GM12892 (cell line): Measurements from ENCODE around the gene C1orf105. TPM values are rescaled to one million over a fixed set of nuclear protein-coding genes. Genes with fewer than 3 reads are reported as not detected.
"Not testable (repeated sequence)": the region's sequence is repeated elsewhere in the genome, so short reads cannot be mapped to it uniquely, and the experiment has no call there.

Experiments
- DNase-seq: peaks from one replicate; pipeline ENCODE4 v3.0.0; 2011; ENCODE audit not compliant: insufficient read length
- FAIRE-seq: peaks from 2 replicates; lab custom pipeline; 2011; peaks lifted over from hg19 to GRCh38; lab: Jason Lieb, UNC
- POLR2A ChIP-seq: IDR thresholded peaks from 2 replicates; pipeline ENCODE4 v1.6.1; 2011; ENCODE audit warnings: low read depth, low read length, control low read depth
- POLR2AphosphoS5 ChIP-seq: IDR thresholded peaks from 2 replicates; pipeline ENCODE4 v1.6.1; 2011; ENCODE audit warnings: low read depth, low read length, control low read depth
- TAF1 ChIP-seq: IDR thresholded peaks from 2 replicates; pipeline ENCODE4 v1.6.1; 2011; ENCODE audit warnings: low read depth, mild to moderate bottlenecking, control low read depth, low read length, borderline replicate concordance
- polyA plus RNA-seq: library from polyadenylated mRNA; unstranded; fragments of >200 nt; gene quantifications from one replicate; pipeline ENCODE4 v1.2.1, GENCODE V29; 2012; ENCODE audit warnings: missing spikeins, inconsistent platforms; ENCODE audit not compliant: missing spikeins

Gene C1orf105
- polyA plus RNA-seq, result not detected

DNA sequence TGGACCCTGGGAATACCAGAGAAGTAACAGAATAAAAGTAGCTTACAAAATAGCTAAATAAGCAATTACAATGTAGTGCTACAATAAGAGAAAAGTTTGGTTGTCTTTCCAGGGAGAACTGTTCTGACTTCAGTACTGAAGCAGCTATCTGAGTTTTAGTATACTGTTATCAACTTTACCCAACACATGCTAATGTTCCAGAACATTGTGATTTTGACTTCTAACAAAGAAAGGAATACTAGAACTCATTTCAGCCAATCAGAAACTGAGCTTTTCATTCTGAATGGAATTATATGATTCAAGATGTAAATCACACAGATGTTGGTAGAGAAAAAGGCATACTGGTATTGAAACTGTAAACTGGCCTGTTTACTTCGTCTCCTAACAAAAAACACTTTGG is at the start of gene C1orf105:
TSS of gene C1orf105 (plus strand) at position 301 of the 400 bp plus-strand sequence. CDS start 201 bp downstream, outside the sequence.
- TF ChIP-seq POLR2A (no peak), POLR2AphosphoS5 (no peak), TAF1 (no peak)
- FAIRE-seq (no peak), DNase-seq (no peak)

GRCh38 chr1:172371646-172372045 is 48.8 kb upstream of the C1orf105 start:
- not testable (repeated sequence) for DNase-seq, FAIRE-seq

DNA sequence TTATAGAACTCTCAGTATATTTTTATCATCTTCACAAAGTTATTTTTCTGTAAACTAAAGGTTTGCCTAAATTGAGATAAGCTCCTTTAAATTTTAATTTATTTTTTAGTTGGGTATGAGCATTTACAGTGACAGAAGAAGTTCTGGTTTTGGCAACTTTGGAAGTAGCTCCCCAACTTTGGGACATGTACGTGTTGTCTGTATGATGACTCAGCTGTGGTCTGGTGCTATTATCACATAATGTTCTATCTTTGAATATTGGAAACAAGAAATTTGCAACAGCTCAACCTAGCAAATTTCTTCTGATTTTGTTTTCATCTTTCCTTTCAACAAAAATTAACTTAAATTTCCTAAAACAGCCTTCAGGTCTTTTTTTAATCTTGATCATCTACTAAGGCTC is 46.6 kb upstream of the C1orf105 start:
- no peak for TF ChIP-seq TAF1
- no peak for TF ChIP-seq POLR2AphosphoS5
- TF ChIP-seq POLR2A, result no peak
- DNase-seq, result no peak
- no peak for FAIRE-seq

DNA sequence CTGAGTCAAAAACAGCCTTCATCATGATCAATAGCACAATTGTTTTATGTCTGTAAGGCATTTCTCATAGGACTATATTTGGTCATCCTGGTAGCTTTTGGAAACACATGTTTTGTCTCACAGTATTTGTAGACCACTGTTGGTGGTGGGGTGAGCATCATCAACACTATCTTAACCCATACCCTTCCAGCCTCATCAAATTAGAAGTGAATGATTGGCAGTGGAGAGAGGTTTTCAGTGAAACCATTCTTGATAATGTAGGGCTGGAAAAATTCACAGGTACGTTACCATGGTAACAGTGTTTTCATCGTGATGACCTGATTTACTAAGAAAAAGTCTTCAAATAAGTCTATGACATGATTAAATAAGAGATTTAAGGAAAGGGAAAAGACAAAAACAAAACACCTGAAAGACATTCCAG is 45.3 kb upstream of the C1orf105 start:
- no peak for TF ChIP-seq POLR2AphosphoS5
- TF ChIP-seq TAF1, result no peak
- no peak for TF ChIP-seq POLR2A
- FAIRE-seq (no peak), DNase-seq (no peak)

DNA sequence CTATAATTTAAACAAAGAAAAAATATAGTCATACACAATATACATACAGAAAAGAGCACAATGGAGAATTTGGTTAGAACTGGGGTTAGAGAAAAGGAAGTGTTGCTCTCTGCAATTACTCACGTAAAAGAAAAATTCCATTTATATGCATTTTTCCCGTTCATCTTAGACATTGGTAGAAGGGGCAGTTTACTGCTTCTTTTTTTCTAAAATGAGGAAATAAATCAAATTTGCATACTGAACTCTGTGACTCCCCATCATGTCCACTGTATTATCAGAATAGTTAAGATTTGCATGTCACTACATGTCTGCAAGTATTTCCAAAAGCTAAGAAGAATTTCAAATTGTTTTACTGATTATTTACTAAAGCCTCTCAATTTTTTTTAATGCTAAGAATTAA is 44.1 kb upstream of the C1orf105 start:
- FAIRE-seq (no peak), DNase-seq (no peak)
- TF ChIP-seq POLR2A (no peak), TAF1 (no peak), POLR2AphosphoS5 (no peak)

DNA sequence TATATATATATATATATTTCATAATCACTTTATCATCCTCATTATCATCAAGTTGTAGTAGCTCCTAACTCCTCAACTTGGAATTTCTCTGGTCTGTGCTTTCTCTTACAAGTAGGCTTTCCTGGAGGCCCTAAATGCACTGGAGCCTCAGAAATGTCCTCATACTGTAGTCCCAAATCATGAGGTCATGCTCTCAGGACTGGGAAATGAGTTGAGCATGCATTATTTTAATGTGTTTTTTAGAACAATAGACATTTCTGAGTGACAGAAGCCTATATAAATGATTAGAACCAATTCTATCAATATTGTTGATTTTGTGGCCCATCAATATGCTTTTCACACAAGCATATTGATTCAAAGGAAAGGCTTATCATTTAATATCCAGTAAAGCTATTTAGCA is 42.9 kb upstream of the C1orf105 start:
- DNase-seq (no peak), FAIRE-seq (no peak)
- TF ChIP-seq TAF1 (no peak), POLR2A (no peak), POLR2AphosphoS5 (no peak)

DNA sequence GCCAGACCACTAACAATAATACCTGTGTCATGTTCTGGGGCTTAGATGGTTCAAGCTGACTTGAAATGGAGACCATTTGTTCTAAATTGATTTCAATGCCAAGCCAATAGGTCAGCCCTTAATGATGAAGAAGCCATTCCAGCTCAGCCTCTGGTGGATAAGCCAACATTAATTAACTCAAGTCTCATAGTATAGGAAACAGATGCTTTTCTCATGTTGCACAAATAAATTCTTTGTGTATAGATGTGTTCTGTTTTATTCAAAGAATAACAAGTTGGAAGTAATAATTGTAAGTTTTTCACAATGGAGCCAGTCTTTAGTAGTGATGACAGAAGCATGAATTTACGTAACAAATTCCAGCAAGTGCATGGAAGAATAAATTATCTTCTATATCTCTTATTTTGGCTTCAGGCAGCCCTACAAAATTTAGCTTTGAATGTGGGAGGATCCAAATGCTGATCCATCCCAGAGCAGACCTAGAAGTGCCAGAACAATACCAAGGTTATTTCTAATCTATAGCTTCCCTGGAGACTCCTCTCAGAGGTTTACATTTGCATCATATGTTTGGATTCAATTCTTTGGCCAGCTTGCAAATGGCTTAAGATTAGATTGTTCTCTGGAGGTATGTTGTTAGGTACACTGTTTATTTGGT is 42.2 kb upstream of the C1orf105 start:
- TF ChIP-seq TAF1 (no peak), POLR2A (no peak), POLR2AphosphoS5 (no peak)
- FAIRE-seq (no peak), DNase-seq (no peak)

DNA sequence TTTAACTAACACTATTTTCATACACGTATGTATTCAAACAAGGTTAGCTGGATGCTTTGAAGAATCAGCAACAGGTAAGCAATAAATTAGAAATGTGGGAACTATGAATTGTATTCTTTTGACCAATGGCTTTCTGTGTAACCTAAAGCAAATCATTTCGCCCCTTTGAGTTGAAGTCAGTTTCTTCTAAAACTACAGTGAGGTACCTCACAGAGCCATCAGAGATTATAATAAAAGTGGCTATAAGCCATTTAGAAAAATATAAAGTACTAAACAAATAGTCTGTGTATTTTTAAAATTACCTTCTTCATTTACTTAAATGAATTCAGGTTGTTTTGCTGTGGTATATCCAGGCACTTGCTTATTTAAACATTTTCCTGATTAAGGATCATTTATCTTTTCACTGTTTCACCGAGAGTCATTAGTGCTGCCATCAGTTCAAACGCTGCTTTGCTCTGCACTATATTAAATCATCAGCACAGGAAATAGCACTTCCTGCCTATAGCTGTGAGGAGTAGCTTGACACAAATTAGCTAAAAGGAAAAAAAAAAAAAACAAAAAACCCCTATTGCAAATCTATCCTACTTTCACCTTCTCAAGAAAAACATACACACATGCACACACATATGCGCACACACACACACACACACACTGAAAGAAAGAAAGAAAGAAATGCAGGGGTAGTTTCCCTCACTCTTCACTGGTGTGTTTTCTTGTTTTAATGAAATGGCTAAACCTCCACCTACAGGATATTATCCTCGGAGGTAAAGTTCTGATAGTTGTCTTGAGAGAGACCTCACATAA is 39.8 kb upstream of the C1orf105 start:
- DNase-seq (no peak), FAIRE-seq (peak; percentile 40)
- TF ChIP-seq POLR2AphosphoS5 (no peak), TAF1 (no peak), POLR2A (no peak)

DNA sequence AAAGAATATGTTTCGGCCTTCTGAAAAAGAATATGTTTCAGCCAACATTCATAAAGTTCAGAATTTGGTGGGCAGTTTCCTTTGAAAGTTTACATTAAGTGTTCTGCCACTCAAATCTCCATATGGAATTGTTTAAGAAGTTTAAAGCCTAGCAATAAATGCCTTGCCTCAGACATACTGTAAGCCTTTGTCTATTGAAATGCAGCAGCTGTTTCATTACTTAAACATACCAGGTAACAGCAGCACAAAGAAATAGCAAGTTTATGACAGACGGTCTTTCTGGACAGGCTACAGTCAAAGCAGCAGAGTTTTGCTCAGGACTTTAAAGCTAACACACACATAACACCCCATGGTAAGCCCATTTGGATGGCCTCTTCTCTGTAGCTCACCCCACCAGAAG is 38.5 kb upstream of the C1orf105 start:
- FAIRE-seq (no peak), DNase-seq (no peak)
- no peak for TF ChIP-seq POLR2AphosphoS5
- TF ChIP-seq POLR2A, result no peak
- TF ChIP-seq TAF1, result no peak

GRCh38 chr1:172382406-172382805 is 38.1 kb upstream of the C1orf105 start:
- no peak for DNase-seq
- TF ChIP-seq TAF1, result no peak
- no peak for FAIRE-seq

- DNase-seq (no peak), FAIRE-seq (no peak)
- TF ChIP-seq TAF1 (no peak), POLR2AphosphoS5 (no peak), POLR2A (no peak)
These were observed 37.5 kb upstream of the C1orf105 start for GRCh38 chr1:172382990-172383389.

DNA sequence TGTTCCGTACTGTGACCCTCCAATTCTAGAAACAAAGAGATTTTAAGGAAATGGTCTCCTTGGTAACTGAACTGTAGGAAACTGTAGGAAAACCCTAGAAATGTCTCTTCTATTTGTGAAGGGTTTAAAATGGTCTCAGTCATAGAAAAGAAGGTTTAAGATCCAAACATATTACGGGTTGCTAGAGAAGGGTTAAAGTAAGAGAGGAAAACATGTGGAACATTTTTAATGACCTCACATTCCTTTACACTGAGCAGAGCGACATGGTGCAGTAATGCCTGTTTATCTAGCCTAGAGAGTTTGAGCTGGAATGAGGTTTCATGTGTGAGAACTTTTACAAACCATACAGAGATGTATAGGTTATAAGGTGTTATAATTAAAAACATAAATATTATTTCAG is 36.9 kb upstream of the C1orf105 start:
- TF ChIP-seq POLR2AphosphoS5, result no peak
- no peak for TF ChIP-seq POLR2A
- TF ChIP-seq TAF1, result no peak
- DNase-seq, result no peak
- no peak for FAIRE-seq
